ENCODE results near the gene RNASE1.

Gene RNASE1

GRCh38 chr14:20836668-20837338 lies 34.2 kb upstream of the RNASE1 start:
- TF ChIP-seq ZNF341 (tag by site-specific recombination; IDR thresholded peaks at IDR 0.05; ENCODE audit: low read depth) (0 out of 2 replicates have a peak, but pooled peaks have one; percentile 16), ZNF747 (tag by site-specific recombination; IDR thresholded peaks at IDR 0.05) (no peak), OSR2 (tag by site-specific recombination; IDR thresholded peaks at IDR 0.05) (no peak), ZNF777 (tag by site-specific recombination; IDR thresholded peaks at IDR 0.05; ENCODE audit: borderline replicate concordance) (no peak), ZNF768 (tag by site-specific recombination; IDR thresholded peaks at IDR 0.05) (no peak), ZNF426 (tag by site-specific recombination; IDR thresholded peaks at IDR 0.05) (no peak)
- TF ChIP-seq, protein P1, sequence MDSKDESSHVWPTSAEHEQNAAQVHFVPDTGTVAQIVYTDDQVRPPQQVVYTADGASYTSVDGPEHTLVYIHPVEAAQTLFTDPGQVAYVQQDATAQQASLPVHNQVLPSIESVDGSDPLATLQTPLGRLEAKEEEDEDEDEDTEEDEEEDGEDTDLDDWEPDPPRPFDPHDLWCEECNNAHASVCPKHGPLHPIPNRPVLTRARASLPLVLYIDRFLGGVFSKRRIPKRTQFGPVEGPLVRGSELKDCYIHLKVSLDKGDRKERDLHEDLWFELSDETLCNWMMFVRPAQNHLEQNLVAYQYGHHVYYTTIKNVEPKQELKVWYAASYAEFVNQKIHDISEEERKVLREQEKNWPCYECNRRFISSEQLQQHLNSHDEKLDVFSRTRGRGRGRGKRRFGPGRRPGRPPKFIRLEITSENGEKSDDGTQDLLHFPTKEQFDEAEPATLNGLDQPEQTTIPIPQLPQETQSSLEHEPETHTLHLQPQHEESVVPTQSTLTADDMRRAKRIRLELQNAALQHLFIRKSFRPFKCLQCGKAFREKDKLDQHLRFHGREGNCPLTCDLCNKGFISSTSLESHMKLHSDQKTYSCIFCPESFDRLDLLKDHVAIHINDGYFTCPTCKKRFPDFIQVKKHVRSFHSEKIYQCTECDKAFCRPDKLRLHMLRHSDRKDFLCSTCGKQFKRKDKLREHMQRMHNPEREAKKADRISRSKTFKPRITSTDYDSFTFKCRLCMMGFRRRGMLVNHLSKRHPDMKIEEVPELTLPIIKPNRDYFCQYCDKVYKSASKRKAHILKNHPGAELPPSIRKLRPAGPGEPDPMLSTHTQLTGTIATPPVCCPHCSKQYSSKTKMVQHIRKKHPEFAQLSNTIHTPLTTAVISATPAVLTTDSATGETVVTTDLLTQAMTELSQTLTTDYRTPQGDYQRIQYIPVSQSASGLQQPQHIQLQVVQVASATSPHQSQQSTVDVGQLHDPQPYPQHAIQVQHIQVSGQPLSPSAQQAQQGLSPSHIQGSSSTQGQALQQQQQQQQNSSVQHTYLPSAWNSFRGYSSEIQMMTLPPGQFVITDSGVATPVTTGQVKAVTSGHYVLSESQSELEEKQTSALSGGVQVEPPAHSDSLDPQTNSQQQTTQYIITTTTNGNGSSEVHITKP (tag by site-specific recombination; IDR thresholded peaks at IDR 0.05), result peak; percentile 51; the same call in 1 of the 2 replicates
- Histone ChIP-seq H3K4me1 (ENCODE audit: control insufficient read depth, insufficient read depth, low read length) (no peaks in the 10 kb centered on the region), H3K36me3 (ENCODE audit: control insufficient read depth in 2 of 2, insufficient read depth in 1 of 2, low read length in 2 of 2) (no peaks in the 10 kb centered on the region), H3K9me3 (ENCODE audit: control insufficient read depth, insufficient read depth, low read depth, low read length) (no peaks in the 10 kb centered on the region), H3K27ac (ENCODE audit: extremely low read depth, low read depth, low read length) (no peak overlapping the region), H3K4me3 (ENCODE audit: low read depth, low read length) (no peak overlapping the region)
- POLR2A ChIA-PET, result interaction anchor here (0.7 kb wide), 1 partner anchor 37 kb away, joined by 4 read pairs; no protein-coding TSS in a partner anchor
- CTCF ChIA-PET, result interaction anchor here (0.7 to 1.4 kb wide), 3 partner anchors 19 to 134 kb away, joined by 4 to 5 read pairs (median 5); no protein-coding TSS in a partner anchor

DNA sequence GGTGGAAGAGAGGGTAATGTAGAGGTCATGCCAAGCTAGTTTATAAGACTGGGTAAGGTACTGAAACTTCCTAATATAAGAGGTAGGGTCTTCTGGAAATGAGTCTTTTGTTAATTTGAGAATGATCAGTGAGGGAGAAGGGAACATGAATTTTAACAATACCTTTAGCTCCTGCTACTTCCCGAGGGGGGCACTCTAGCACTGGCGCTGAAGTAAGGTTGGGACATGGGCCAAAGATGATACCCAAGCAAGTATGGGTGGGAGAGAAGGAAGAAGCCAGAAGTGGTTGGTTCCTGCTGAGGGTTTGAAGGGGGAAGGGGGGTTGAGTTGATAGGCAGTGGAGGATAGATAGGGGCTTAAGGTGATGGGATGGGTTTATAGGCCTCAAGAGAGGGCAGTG lies 32.3 kb upstream of the RNASE1 start:
- TF ChIP-seq ZNF677 (tag by site-specific recombination; IDR thresholded peaks at IDR 0.05) (no peak), ZNF239 (tag by site-specific recombination; IDR thresholded peaks at IDR 0.05) (no peak), GLI2 (tag by site-specific recombination; IDR thresholded peaks at IDR 0.05; ENCODE audit: borderline replicate concordance, low read depth) (no peak), KLF16 (tag by site-specific recombination; IDR thresholded peaks at IDR 0.05) (no peak), ZNF404 (tag by site-specific recombination; IDR thresholded peaks at IDR 0.05) (no peak), ZBTB7A (tag by site-specific recombination; IDR thresholded peaks at IDR 0.05; ENCODE audit: low read depth) (no peak), HOXD13 (CRISPR knock-in tag; IDR thresholded peaks at IDR 0.05; ENCODE audit: borderline replicate concordance) (no peak)
- TF ChIP-seq, protein P2, sequence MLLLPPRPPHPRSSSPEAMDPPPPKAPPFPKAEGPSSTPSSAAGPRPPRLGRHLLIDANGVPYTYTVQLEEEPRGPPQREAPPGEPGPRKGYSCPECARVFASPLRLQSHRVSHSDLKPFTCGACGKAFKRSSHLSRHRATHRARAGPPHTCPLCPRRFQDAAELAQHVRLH (tag by site-specific recombination; IDR thresholded peaks at IDR 0.05), result no peak
- H3K4me1 ChIP-seq (ENCODE audit: control insufficient read depth, insufficient read depth, low read length), result no peaks in the 10 kb centered on the region
- H3K9me3 ChIP-seq (ENCODE audit: control insufficient read depth, insufficient read depth, low read depth, low read length), result no peaks in the 10 kb centered on the region
- POLR2A ChIA-PET, result no interaction called here
- H3K36me3 ChIP-seq (ENCODE audit: control insufficient read depth in 2 of 2, insufficient read depth in 1 of 2, low read length in 2 of 2), result no peaks in the 10 kb centered on the region
- CTCF ChIA-PET, result no interaction called here
- H3K27ac ChIP-seq (ENCODE audit: extremely low read depth, low read depth, low read length), result no peak overlapping the region
- no peak overlapping the region for H3K4me3 ChIP-seq (ENCODE audit: low read depth, low read length)

DNA sequence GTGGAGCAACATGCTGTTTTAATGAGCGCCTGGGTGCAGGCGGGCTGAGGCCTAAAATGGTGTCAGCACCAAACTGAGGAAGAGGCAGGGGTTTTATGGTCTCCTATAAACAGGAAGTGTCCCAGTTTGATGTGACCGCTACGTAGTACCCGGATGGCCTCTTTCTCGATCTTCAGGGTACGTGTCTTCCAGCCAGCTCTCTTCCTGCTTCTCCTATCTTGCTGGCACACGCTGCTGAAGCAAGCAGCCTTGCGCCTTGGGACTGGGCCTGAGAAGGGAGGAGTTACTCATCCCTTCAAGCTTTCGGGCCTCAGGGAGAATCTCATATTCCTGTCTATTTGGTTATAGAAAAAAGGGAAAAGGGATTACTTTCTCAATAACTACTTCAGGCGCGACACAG lies 28.2 kb upstream of the RNASE1 start:
- CTCF ChIA-PET, result no interaction called here
- no peak for TF ChIP-seq ZNF114 (tag by site-specific recombination; IDR thresholded peaks at IDR 0.05)
- TF ChIP-seq ZNF24 (tag by site-specific recombination; IDR thresholded peaks at IDR 0.05), result no peak
- TF ChIP-seq ZNF791 (tag by site-specific recombination; IDR thresholded peaks at IDR 0.05), result no peak
- no peak for TF ChIP-seq HOXA7 (CRISPR knock-in tag; IDR thresholded peaks at IDR 0.05; ENCODE audit: borderline replicate concordance)
- no peak for TF ChIP-seq IKZF3 (tag by site-specific recombination; IDR thresholded peaks at IDR 0.05)
- TF ChIP-seq ZNF776 (tag by site-specific recombination; IDR thresholded peaks at IDR 0.05; ENCODE audit: borderline replicate concordance), result no peak
- TF ChIP-seq, protein P3, sequence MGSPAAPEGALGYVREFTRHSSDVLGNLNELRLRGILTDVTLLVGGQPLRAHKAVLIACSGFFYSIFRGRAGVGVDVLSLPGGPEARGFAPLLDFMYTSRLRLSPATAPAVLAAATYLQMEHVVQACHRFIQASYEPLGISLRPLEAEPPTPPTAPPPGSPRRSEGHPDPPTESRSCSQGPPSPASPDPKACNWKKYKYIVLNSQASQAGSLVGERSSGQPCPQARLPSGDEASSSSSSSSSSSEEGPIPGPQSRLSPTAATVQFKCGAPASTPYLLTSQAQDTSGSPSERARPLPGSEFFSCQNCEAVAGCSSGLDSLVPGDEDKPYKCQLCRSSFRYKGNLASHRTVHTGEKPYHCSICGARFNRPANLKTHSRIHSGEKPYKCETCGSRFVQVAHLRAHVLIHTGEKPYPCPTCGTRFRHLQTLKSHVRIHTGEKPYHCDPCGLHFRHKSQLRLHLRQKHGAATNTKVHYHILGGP (tag by site-specific recombination; IDR thresholded peaks at IDR 0.05), result no peak
- TF ChIP-seq ZNF513 (tag by site-specific recombination; IDR thresholded peaks at IDR 0.05), result no peak
- no peak for TF ChIP-seq ZNF837 (tag by site-specific recombination; IDR thresholded peaks at IDR 0.05)

More for the DNA sequence above, 28.2 kb upstream of the RNASE1 start:
- H3K9me3 ChIP-seq (ENCODE audit: control insufficient read depth, insufficient read depth, low read depth, low read length), result no peaks in the 10 kb centered on the region
- POLR2A ChIA-PET, result no interaction called here
- H3K4me3 ChIP-seq (ENCODE audit: low read depth, low read length), result no peak overlapping the region
- H3K4me1 ChIP-seq (ENCODE audit: control insufficient read depth, insufficient read depth, low read length), result no peaks in the 10 kb centered on the region
- no peak overlapping the region for H3K27ac ChIP-seq (ENCODE audit: extremely low read depth, low read depth, low read length)
- no peaks in the 10 kb centered on the region for H3K36me3 ChIP-seq (ENCODE audit: control insufficient read depth in 2 of 2, insufficient read depth in 1 of 2, low read length in 2 of 2)

Data from HEK293 (cell line).